ENCODE data around the gene LDHAL6A.
"Not testable (repeated sequence)": the region's sequence is repeated elsewhere in the genome, so short reads cannot be mapped to it uniquely, and the experiment has no call there.

Gene LDHAL6A

DNA sequence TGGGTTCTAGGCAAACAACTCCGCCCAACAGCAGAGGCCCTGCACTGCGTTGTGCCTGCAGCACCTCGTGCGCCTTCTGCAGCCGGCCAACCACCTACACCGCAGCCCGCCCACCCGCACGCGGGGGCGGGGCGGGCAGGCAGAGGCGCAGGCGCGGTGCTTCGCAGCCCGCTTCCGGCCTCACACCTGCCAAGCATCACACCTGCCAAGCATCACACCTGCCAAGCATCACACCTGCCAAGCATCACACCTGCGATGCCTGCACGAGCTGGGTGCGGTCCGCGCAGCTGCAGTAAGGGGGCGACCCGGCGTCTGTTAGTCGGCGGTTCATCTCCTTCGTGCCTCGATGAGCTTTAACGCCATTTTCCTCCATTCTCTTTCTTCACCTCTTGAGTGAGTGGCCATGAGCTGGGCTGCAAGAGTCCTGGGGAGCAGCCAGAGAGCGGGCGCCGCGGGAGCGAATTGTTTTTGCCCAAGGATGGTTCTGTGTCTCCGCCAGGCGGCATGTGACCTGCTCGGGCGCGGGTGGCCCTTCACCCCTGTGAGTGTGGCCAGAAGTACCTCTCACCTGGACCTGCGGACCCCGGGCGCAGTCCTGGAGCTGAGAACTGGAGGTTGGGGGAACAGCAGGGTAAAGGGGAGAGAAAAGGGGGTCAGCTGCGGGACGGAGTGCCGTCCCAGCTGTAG lies at the start of gene LDHAL6A:
Gene LDHAL6A (plus strand): TSS at position 171 of the 687 bp plus-strand sequence. CDS start 825 bp downstream, outside the sequence.
- no peaks in the 10 kb centered on the region for H3K4me1 ChIP-seq (ENCODE audit: insufficient read depth, insufficient read length)
- H3K9ac ChIP-seq (ENCODE audit: insufficient read length, low read depth) = no peak within 1 kb of the TSS
- no peaks in the 10 kb centered on the region for H3K9me3 ChIP-seq (ENCODE audit: insufficient read depth, low read length)
- no peak for DNase-seq (ENCODE audit: low read depth, low spot score)
- TF ChIP-seq YY1 (IDR thresholded peaks at IDR 0.05; ENCODE audit: insufficient read depth, insufficient read length) (no peak), ZNF274 (IDR thresholded peaks at IDR 0.05; ENCODE audit: low read depth, low read length) (no peak), SUZ12 (IDR thresholded peaks at IDR 0.05; ENCODE audit: extremely low read depth, insufficient read depth, insufficient read length) (no peak)
- no peaks in the 10 kb centered on the region for H3K27me3 ChIP-seq (ENCODE audit: insufficient read depth, insufficient read length)
- no peaks in the 10 kb centered on the region for H3K36me3 ChIP-seq (ENCODE audit: insufficient read depth, insufficient read length, low read length)
- no peak within 1 kb of the TSS for H3K4me3 ChIP-seq (ENCODE audit: insufficient read length, low read depth)

GRCh38 chr11:18407400-18407799 lies 48.3 kb upstream of the LDHAL6A start:
- not testable (repeated sequence) for H3K9me3 ChIP-seq (ENCODE audit: insufficient read depth, low read length); H3K27me3 ChIP-seq (ENCODE audit: insufficient read depth, insufficient read length); H3K4me3 ChIP-seq (ENCODE audit: insufficient read length, low read depth); H3K9ac ChIP-seq (ENCODE audit: insufficient read length, low read depth); DNase-seq (ENCODE audit: low read depth, low spot score); H3K4me1 ChIP-seq (ENCODE audit: insufficient read depth, insufficient read length)
- peaks cover 56% of the 10 kb centered on the region for H3K36me3 ChIP-seq (ENCODE audit: insufficient read depth, insufficient read length, low read length)

DNA sequence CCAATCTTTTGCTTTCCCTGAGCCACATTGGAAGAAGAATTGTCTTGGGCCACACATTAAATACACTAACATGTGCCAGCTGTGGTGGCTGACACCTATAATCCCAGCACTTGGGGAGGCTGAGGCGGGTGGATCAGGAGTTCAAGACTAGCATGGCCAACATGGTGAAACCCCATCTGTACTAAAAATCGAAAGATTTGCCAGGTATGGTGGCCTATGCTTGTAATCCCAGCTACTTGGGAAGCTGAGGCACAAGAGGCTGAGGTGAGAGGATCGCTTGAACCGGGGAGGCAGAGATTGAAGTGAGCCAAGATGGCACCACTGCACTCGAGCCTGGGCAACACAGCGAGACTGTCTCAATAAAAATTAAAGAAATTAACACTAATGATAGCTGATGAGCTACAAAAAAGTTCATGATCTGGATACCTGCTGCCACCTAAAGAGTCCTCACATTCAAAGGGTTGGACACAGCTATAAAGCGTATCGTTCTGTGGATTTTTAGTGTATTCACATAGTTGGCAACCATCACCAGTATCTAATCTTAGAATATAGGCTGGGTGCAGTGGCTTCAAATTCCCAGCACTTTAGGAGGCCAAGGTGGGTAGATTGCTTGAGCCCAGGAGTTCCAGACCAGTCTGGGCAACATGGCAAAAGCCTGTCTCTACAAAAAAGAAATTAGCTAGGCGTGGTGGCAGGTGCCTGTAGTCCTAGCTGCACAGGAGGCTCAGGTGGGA lies 46.9 kb upstream of the LDHAL6A start:
- Histone ChIP-seq H3K9me3 (ENCODE audit: insufficient read depth, low read length) (no peaks in the 10 kb centered on the region), H3K9ac (ENCODE audit: insufficient read length, low read depth) (no peak overlapping the region), H3K4me3 (ENCODE audit: insufficient read length, low read depth) (no peak overlapping the region), H3K4me1 (ENCODE audit: insufficient read depth, insufficient read length) (no peaks in the 10 kb centered on the region), H3K36me3 (ENCODE audit: insufficient read depth, insufficient read length, low read length) (peaks cover 42% of the 10 kb centered on the region), H3K27me3 (ENCODE audit: insufficient read depth, insufficient read length) (no peaks in the 10 kb centered on the region)
- TF ChIP-seq YY1 (IDR thresholded peaks at IDR 0.05; ENCODE audit: insufficient read depth, insufficient read length) = no peak
- DNase-seq (ENCODE audit: low read depth, low spot score) = no peak

- H3K9ac ChIP-seq (ENCODE audit: insufficient read length, low read depth) = no peak overlapping the region
- H3K4me1 ChIP-seq (ENCODE audit: insufficient read depth, insufficient read length) = no peaks in the 10 kb centered on the region
- H3K9me3 ChIP-seq (ENCODE audit: insufficient read depth, low read length) = no peaks in the 10 kb centered on the region
- TF ChIP-seq ZNF274 (IDR thresholded peaks at IDR 0.05; ENCODE audit: low read depth, low read length) = no peak
- TF ChIP-seq SUZ12 (IDR thresholded peaks at IDR 0.05; ENCODE audit: extremely low read depth, insufficient read depth, insufficient read length) = no peak
- TF ChIP-seq YY1 (IDR thresholded peaks at IDR 0.05; ENCODE audit: insufficient read depth, insufficient read length) = no peak
- no peak overlapping the region for H3K4me3 ChIP-seq (ENCODE audit: insufficient read length, low read depth)
- no peaks in the 10 kb centered on the region for H3K27me3 ChIP-seq (ENCODE audit: insufficient read depth, insufficient read length)
- H3K36me3 ChIP-seq (ENCODE audit: insufficient read depth, insufficient read length, low read length) = no peaks in the 10 kb centered on the region
- DNase-seq (ENCODE audit: low read depth, low spot score) = no peak
These were observed 39.2 kb upstream of the LDHAL6A start for GRCh38 chr11:18416459-18416858.

DNA sequence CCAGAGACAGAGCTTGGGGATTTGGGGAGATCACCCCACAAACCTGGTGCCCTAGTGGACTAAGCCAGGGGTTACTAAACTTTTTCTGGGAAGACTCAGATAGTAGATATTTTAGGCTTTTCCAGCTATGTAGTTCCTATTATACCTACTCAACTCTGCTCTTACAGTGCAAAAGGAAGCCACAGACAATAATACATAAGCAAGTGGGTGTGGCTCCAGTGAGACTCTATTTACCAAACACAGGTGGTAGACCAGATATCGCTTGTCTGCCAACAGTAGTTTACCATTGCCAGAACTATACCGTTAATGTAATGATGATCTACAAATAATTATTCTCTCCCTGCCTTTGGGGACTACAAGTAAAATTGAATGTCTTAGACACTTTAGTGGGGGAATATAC lies 36.6 kb upstream of the LDHAL6A start:
- H3K9me3 ChIP-seq (ENCODE audit: insufficient read depth, low read length) = no peaks in the 10 kb centered on the region
- H3K27me3 ChIP-seq (ENCODE audit: insufficient read depth, insufficient read length) = no peaks in the 10 kb centered on the region
- H3K4me3 ChIP-seq (ENCODE audit: insufficient read length, low read depth) = no peak overlapping the region
- TF ChIP-seq YY1 (IDR thresholded peaks at IDR 0.05; ENCODE audit: insufficient read depth, insufficient read length) = no peak
- no peak for TF ChIP-seq ZNF274 (IDR thresholded peaks at IDR 0.05; ENCODE audit: low read depth, low read length)
- no peak for TF ChIP-seq SUZ12 (IDR thresholded peaks at IDR 0.05; ENCODE audit: extremely low read depth, insufficient read depth, insufficient read length)
- H3K9ac ChIP-seq (ENCODE audit: insufficient read length, low read depth) = no peak overlapping the region
- H3K4me1 ChIP-seq (ENCODE audit: insufficient read depth, insufficient read length) = no peaks in the 10 kb centered on the region
- no peaks in the 10 kb centered on the region for H3K36me3 ChIP-seq (ENCODE audit: insufficient read depth, insufficient read length, low read length)
- no peak for DNase-seq (ENCODE audit: low read depth, low spot score)

- no peak for DNase-seq (ENCODE audit: low read depth, low spot score)
- no peaks in the 10 kb centered on the region for H3K36me3 ChIP-seq (ENCODE audit: insufficient read depth, insufficient read length, low read length)
- no peaks in the 10 kb centered on the region for H3K4me1 ChIP-seq (ENCODE audit: insufficient read depth, insufficient read length)
- H3K9ac ChIP-seq (ENCODE audit: insufficient read length, low read depth) = no peak overlapping the region
- no peak overlapping the region for H3K4me3 ChIP-seq (ENCODE audit: insufficient read length, low read depth)
- H3K27me3 ChIP-seq (ENCODE audit: insufficient read depth, insufficient read length) = no peaks in the 10 kb centered on the region
- no peak for TF ChIP-seq SUZ12 (IDR thresholded peaks at IDR 0.05; ENCODE audit: extremely low read depth, insufficient read depth, insufficient read length)
- TF ChIP-seq YY1 (IDR thresholded peaks at IDR 0.05; ENCODE audit: insufficient read depth, insufficient read length) = no peak
- no peak for TF ChIP-seq ZNF274 (IDR thresholded peaks at IDR 0.05; ENCODE audit: low read depth, low read length)
- no peaks in the 10 kb centered on the region for H3K9me3 ChIP-seq (ENCODE audit: insufficient read depth, low read length)
These were observed 35.6 kb upstream of the LDHAL6A start for GRCh38 chr11:18420067-18420466.

DNA sequence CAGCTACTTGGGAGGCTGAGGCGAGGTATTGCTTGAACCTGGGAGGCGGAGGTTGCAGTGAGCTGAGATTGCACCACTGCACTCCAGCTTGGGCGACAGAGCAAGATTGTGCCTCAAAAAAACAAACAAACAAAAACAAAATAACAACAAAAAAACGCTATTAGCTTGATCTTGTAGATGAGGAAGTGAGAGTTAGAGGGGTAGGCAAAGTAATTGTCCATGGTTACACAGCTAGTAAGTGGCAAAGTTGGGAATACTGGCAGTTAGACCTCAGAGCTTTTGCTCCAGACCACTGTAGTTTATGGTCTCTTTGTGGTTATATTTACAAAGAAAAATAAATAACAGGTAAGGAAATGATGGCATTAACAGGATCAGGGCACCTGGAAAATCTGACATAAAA lies 28.4 kb upstream of the LDHAL6A start:
- no peak overlapping the region for H3K9ac ChIP-seq (ENCODE audit: insufficient read length, low read depth)
- TF ChIP-seq SUZ12 (IDR thresholded peaks at IDR 0.05; ENCODE audit: extremely low read depth, insufficient read depth, insufficient read length) = no peak
- no peak for TF ChIP-seq ZNF274 (IDR thresholded peaks at IDR 0.05; ENCODE audit: low read depth, low read length)
- TF ChIP-seq YY1 (IDR thresholded peaks at IDR 0.05; ENCODE audit: insufficient read depth, insufficient read length) = no peak
- no peaks in the 10 kb centered on the region for H3K4me1 ChIP-seq (ENCODE audit: insufficient read depth, insufficient read length)
- H3K27me3 ChIP-seq (ENCODE audit: insufficient read depth, insufficient read length) = no peaks in the 10 kb centered on the region
- DNase-seq (ENCODE audit: low read depth, low spot score) = no peak
- no peaks in the 10 kb centered on the region for H3K36me3 ChIP-seq (ENCODE audit: insufficient read depth, insufficient read length, low read length)
- H3K4me3 ChIP-seq (ENCODE audit: insufficient read length, low read depth) = no peak overlapping the region
- H3K9me3 ChIP-seq (ENCODE audit: insufficient read depth, low read length) = no peaks in the 10 kb centered on the region

Measured in NT2/D1 (cell line).